CD4-positive, alpha-beta T cell treated with Interleukin-6 for 4 hours (primary cell): Measurements from ENCODE around the gene SCAI.
"Not testable (repeated sequence)": the region's sequence is repeated elsewhere in the genome, so short reads cannot be mapped to it uniquely, and the experiment has no call there.

ENCODE experiments used
- DNase-seq: peaks from one replicate; pipeline ENCODE4 v3.0.0-alpha.2; 2020; ENCODE audit warnings: mixed read lengths

The SCAI gene

GRCh38 chr9:125012013-125012412 lies 131.3 kb downstream of the SCAI start:
- not testable (repeated sequence) for DNase-seq

- no peak for DNase-seq
These were observed 134.7 kb downstream of the SCAI start for GRCh38 chr9:125008599-125008998.

DNA sequence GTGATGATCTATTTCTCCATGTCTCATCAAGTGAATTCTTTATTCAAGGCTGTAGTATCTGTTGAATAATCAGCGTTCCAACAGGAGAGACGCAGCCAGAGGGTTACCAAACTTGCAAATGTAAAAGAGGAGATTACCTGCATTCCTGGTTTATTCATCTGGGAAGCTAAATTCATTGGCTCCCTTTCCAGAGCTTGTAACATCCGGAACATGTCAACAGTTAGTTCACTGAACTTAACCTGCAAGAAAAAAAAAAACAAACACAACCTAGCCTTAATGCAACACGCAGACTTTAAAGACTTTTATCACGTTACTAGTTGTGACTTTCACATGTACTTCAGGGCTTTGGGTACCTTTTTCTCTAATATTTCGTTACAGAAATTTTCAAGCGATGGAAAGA lies 140.0 kb downstream of the SCAI start:
- DNase-seq = no peak

GRCh38 chr9:124983698-124984097 lies 159.6 kb downstream of the SCAI start:
- no peak for DNase-seq

- DNase-seq = no peak
These were observed 162.9 kb downstream of the SCAI start for GRCh38 chr9:124980431-124980830.

GRCh38 chr9:124975131-124975530 lies 168.2 kb downstream of the SCAI start:
- DNase-seq = no peak

DNA sequence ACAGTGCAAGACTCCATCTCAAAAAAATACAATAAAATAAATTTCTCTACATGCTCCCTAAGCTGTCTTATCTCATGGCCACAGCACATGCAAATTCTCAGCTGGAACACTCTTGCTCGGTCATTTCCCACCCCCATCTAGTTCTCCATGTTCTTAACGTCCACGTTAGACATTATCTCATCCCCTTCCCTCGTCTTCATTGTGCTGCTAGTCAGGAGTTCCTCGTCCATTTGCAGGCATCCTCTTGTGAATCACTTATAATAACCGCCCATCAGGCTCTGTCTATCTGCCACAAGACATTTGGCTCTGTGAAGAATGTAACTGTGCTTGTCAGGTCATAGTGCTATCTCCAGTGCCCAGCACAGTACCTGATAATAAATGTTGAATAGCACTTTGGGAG lies 169.5 kb downstream of the SCAI start:
- no peak for DNase-seq

- DNase-seq = no peak
These were observed 171.0 kb downstream of the SCAI start for GRCh38 chr9:124972241-124972770.

DNA sequence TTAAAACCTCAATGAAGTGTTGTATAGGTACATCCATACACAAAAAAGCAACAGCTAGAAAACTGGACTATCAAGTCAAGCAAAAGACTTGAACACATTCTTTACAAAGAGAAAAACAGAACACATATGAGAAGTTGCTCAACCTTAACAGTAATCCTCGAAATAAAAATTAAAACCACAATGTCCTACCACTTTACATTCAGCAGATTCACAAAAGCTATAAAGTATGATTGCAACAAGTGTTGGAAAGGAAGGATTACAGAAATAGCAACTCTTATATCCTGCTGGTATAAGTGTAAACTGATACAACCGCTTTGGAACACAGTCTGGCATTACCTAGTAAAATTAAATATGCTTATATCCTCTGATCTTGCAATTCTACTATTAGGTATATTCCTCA lies 173.9 kb downstream of the SCAI start:
- DNase-seq = no peak

DNA sequence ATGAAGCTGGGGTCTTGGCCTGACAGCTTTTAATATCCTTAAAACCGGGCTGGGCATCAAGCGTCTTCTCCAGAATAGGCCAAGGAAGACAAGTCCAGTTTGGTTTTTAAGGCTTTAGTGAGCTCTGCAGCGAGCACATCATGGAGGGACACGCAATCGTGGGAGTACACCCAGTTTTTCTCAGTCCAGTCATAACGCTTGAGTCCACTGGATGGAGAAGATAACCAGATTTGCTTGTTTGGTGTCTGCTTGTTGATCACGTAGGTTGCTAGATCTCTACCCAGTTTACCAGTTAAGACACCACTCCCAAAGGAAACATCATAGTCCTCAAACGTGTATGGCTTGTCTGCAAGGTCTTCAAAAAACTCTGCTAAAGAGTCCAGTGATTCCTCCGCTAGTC lies 175.1 kb downstream of the SCAI start:
- DNase-seq = no peak

GRCh38 chr9:124965775-124966568 lies 177.4 kb downstream of the SCAI start:
- peak; percentile 37 for DNase-seq

- DNase-seq = no peak
These were observed 178.7 kb downstream of the SCAI start for GRCh38 chr9:124964604-124965003.

DNA sequence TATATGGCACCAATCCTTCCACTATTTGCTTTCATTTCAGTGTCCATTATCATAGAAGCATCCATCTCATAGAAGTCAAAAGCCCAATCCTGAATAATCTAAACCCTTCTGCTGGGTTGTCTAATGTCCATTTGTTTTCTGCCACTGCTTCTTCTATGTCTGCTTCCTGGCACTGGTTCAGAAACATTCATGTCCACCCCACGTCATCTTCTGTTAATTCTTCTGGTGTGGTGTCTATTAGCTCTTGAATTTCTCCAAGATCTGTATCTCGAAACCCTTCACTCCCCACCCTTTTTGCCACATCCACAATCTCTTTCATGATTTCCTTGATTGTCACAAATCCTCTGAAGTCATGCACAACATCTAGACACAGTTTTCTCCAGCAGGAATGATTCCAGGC lies 179.3 kb downstream of the SCAI start:
- DNase-seq = no peak

GRCh38 chr9:124960409-124960752 lies 182.9 kb downstream of the SCAI start:
- no peak for DNase-seq

DNA sequence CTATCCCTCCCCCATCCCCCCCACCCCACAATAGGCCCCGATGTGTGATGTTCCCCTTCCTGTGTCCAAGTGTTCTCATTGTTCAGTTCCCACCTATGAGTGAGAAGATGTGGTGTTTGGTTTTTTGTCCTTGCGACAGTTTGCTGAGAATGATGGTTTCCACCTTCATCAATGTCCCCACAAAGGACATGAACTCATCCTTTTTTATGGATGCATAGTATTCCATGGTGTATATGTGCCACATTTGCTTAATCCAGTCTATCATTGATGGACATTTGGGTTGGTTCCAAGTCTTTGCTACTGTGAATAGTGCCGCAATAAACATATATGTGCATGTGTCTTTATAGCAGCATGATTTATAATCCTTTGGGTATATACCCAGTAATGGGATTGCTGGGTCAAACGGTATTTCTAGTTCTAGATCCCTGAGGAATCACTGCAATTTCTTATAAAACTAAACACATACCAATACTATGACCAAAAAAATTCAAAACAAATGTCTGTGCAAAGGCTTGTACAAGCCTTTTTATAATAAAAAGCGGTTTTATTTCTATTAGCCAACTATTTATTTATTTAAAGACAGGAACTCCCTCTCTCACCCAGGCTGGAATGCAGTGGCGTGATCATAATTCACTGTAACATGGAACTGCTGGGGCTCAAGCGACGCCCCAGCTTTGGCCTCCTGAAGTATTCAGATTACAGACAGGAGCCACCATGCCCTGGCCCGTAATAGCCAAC lies 183.5 kb downstream of the SCAI start:
- not testable (repeated sequence) for DNase-seq

- DNase-seq = no peak
These were observed 189.1 kb downstream of the SCAI start for GRCh38 chr9:124954255-124954654.

GRCh38 chr9:124950050-124950718 lies 193.1 kb downstream of the SCAI start:
- no peak for DNase-seq

DNA sequence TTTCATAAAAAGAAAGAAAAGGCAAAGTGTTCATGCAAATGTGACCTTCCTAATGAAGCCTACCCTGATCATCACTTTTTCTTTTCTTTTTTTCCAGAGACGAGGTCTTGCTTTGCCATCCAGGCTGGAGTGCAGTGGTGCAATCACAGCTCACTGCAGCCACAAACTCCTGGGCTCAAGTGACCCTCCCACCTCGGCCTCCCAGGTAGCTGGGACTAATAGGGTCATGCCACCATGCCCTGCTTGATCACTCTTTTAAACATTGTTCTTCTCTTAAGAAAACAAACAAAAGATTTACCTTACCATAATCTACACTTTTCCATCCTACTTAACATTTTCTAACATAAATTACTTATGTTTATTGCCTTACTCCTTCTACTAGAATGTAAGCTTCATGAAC lies 193.9 kb downstream of the SCAI start:
- DNase-seq = no peak

GRCh38 chr9:124947727-124948391 lies 195.5 kb downstream of the SCAI start:
- no peak for DNase-seq

GRCh38 chr9:124946167-124946566 lies 197.2 kb downstream of the SCAI start:
- no peak for DNase-seq

DNA sequence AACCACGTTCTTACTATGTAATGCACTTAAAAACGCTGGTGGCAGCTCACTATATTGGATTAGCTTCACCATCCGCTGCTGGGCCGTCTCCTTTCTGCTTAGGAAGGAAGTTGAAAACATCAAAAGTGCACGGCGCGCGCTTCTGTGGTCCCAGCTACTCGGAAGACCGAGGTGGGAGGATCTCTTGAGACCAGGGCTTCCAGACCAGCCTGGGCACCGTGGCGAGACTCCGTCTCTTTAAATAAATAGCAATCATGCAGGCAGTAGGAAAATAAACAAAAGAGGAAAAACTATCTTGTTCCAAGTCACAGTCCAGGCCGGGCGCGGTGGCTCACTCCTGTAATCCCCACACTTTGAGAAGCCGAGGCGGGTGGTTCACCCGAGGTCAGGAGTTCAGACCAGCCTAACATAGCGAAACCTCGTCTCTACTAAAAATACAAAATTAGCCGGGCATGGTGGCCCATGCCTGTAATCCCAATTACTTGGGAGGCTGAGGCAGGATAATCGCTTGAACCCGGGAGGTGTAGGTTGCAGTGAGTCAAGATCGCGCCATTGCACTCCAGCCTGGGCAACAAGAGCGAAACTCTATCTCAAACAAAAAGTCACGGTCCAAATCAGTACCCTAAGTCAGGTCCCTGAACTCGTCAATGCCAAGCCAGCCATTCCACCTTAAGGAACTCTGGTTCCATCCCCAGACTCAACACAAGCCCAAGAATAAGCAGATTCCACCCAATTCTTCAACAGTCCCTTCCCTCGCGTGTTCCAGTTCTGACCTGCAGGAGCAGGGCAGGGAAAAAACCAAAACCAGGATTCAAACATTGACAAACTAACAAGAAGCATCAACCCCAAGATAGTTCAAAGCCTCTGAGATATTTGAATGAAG lies 201.4 kb downstream of the SCAI start:
- DNase-seq = peak; percentile 81
